Spleen (tissue), 11 donors: Measurements from ENCODE around the gene SEMA5B. TPM values are rescaled to one million over a fixed set of nuclear protein-coding genes. Genes with fewer than 3 reads are reported as not detected.

ENCODE experiments used
- DNase-seq: peaks from one replicate; pipeline ENCODE4 v3.0.0-alpha.2; 2020
- H3K27ac ChIP-seq, 8 donors: fragments of 200-600 bp; sonication (generic) in 7 of 8; 1 replicate in 4 of 8; 2 replicates in 4 of 8; pipeline versions ENCODE4 v1.5.0 to v1.8.0; 2016 to 2021; ENCODE audit warnings: inconsistent platforms in 4 of 8, mild to moderate bottlenecking in 4 of 8, moderate library complexity in 1 of 8
- H3K27me3 ChIP-seq, 7 donors: fragments of 200-600 bp; sonication (generic) in 6 of 7; replicated peaks in 1 of 7; 1 replicate in 4 of 7; 2 replicates in 3 of 7; pipeline versions ENCODE4 v1.5.0 to v1.8.0; 2016 to 2021; ENCODE audit warnings: inconsistent platforms in 3 of 7, mild to moderate bottlenecking in 1 of 7
- H3K36me3 ChIP-seq, 6 donors: fragments of 200-600 bp; sonication (generic) in 5 of 6; 1 replicate in 4 of 6; 2 replicates in 2 of 6; pipeline versions ENCODE4 v1.5.0 to v1.8.0; 2016 to 2021; ENCODE audit warnings: inconsistent platforms in 2 of 6
- H3K4me1 ChIP-seq, 6 donors: fragments of 200-600 bp; sonication (generic) in 5 of 6; 1 replicate in 3 of 6; 2 replicates in 3 of 6; pipeline versions ENCODE4 v1.5.0 to v1.8.0; 2016 to 2021; ENCODE audit warnings: inconsistent platforms in 3 of 6
- H3K4me3 ChIP-seq, 8 donors: fragments of 200-600 bp; sonication (generic) in 7 of 8; 1 replicate in 4 of 8; 2 replicates in 4 of 8; pipeline versions ENCODE4 v1.5.0 to v1.8.0; 2016 to 2021; ENCODE audit warnings: inconsistent platforms in 4 of 8, mild to moderate bottlenecking in 4 of 8, moderate library complexity in 2 of 8
- H3K9me3 ChIP-seq, 8 donors: fragments of 200-600 bp; sonication (generic) in 7 of 8; 1 replicate in 4 of 8; 2 replicates in 4 of 8; pipeline versions ENCODE4 v1.5.0 to v1.8.0; 2016 to 2021; ENCODE audit warnings: inconsistent platforms in 4 of 8
- POLR2A ChIP-seq, 3 donors: fragments of 450-650 bp; IDR thresholded peaks; one replicate each; pipeline ENCODE4 v1.5.1; 2017; ENCODE audit warnings: antibody characterized with exemption in 3 of 3, mild to moderate bottlenecking in 1 of 3
- POLR2AphosphoS5 ChIP-seq, 3 donors: sonication (generic); formaldehyde crosslinking; IDR thresholded peaks; one replicate each; pipeline ENCODE4 v1.5.1; 2017; ENCODE audit warnings: antibody characterized with exemption in 3 of 3
- WGBS, 5 donors: extraction: QIAGEN DNeasy Blood & Tissue Kit in 3 of 5; methylation state at CpG; one replicate each; pipeline versions ENCODE4 v1.1.5 to v1.1.7; 2013 to 2018; 5-methylcytosine and 5-hydroxymethylcytosine counted together
- intact Hi-C: fragments of 100-400 bp; cut with DNase I; formaldehyde crosslinking; loops from one replicate; pipeline ENCODE4 v1.15.0; 2023; ENCODE audit warnings: low total_unique reads
- polyA plus RNA-seq, 3 donors: library from polyadenylated mRNA; stranded (reverse); fragments of 200-250 nt; gene quantifications; one replicate each; pipeline ENCODE4 v1.2.1, GENCODE V29; 2013
- total RNA-seq, 7 donors: library from RNA; depleted of rRNA in 3 of 7; stranded (reverse); fragments of >200 nt in 3 of 7; fragmentation: NEBNext Ultra II Directional in 4 of 7; extraction: Animal tissue kit (Norgen Biotek cat#: 25700) in 4 of 7; gene quantifications; one replicate each; pipeline versions ENCODE4 v1.1.0 to v1.2.1, GENCODE V29; 2016 to 2021
- TF ChIP-seq, protein P1 (sequence below), 11 experiments: fragments of 200-600 bp in 7 of 11; fragments of 450-650 bp in 4 of 11; sonication (generic) in 4 of 11; IDR thresholded peaks in 8 of 11; conservative IDR thresholded peaks in 3 of 11; 1 replicate in 7 of 11; 2 replicates in 4 of 11; pipeline versions ENCODE4 v1.4.0 to v1.8.0; 2016 to 2021; ENCODE audit warnings: antibody characterized with exemption in 11 of 11, inconsistent platforms in 4 of 11, mild to moderate bottlenecking in 1 of 11
- donor health status: healthy with polysubstance abuse.
- donor health status: DM: no; HTN: no; CAD: no; lungs with moderate emphysema.
- donor health status: DM: no; HTN: no; CAD: no.
- donor health status: Bipolar disorder and iron deficiency.
- donor health status: healthy.
- donor health status: DM: no; HTN: no; CAD: no.
- donor health status: DM: yes; HTN: yes; CAD: no.

SEMA5B gene
- total and polyA plus RNA-seq, 10 donors = 0.09 to 0.63 (median 0.41) TPM; not detected in 3

DNA sequence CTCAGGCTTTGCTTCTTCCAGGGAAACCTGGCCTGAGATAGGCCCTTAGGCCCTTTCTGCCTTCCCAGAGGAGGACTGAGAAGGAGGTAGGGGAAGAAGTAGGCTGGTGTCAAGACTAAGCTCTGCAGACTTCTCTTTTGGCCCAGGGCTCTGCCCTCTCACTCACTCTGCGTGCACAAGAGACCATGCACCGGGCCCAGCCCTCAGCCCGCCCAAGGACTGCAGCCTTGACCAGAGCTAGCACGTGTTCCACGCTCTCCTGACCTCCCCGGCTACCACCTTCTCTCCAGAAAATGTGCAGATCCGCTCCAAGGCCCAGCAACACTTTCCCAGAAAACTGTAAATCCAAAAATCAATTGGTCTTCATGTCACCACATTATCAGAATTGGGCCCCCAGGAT is 59.8 kb downstream of the SEMA5B start:
- Histone ChIP-seq H3K9me3 (no peaks in the 10 kb centered on the region), H3K4me3 (no peak overlapping the region), H3K27ac (no peak overlapping the region), H3K27me3 (peaks cover 0 to 4% (median 0%) of the 10 kb centered on the region in 7 donors), H3K4me1 (no peaks in the 10 kb centered on the region), H3K36me3 (no peaks in the 10 kb centered on the region)
- TF ChIP-seq, protein P1, sequence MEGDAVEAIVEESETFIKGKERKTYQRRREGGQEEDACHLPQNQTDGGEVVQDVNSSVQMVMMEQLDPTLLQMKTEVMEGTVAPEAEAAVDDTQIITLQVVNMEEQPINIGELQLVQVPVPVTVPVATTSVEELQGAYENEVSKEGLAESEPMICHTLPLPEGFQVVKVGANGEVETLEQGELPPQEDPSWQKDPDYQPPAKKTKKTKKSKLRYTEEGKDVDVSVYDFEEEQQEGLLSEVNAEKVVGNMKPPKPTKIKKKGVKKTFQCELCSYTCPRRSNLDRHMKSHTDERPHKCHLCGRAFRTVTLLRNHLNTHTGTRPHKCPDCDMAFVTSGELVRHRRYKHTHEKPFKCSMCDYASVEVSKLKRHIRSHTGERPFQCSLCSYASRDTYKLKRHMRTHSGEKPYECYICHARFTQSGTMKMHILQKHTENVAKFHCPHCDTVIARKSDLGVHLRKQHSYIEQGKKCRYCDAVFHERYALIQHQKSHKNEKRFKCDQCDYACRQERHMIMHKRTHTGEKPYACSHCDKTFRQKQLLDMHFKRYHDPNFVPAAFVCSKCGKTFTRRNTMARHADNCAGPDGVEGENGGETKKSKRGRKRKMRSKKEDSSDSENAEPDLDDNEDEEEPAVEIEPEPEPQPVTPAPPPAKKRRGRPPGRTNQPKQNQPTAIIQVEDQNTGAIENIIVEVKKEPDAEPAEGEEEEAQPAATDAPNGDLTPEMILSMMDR (IDR thresholded peaks at IDR 0.05 in 8 of 11, conservative IDR thresholded peaks at IDR 0.05 in 3 of 11) = no peak
- TF ChIP-seq POLR2AphosphoS5 (IDR thresholded peaks at IDR 0.05) (no peak), POLR2A (IDR thresholded peaks at IDR 0.05) (no peak)
- intact Hi-C loops = no loop called here
- WGBS, 5 donors = 92 to 96% (median 94%) methylated on average over 6 to 7 of the region's 7 CpGs
- DNase-seq = no peak

DNA sequence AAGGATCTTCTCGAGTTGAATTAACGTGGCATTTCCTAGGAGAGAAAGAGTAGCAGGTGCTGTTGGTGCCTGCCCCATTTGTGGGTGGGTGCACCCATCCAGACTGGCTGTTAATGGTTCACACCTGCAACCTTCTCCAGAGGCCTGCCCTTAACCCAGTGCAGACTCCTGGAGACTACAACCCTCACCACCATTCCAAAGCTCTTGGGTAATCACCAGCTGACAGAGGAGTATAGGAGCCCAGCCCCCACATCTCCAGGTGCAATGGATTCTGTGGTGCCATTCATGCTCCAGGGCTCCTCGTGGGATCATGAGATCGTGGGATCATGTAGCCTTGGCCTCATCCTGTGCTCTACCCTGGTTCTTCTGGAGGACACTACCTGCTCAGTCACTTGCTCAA is 60.2 kb downstream of the SEMA5B start:
- H3K36me3 ChIP-seq = no peaks in the 10 kb centered on the region
- H3K4me1 ChIP-seq = no peaks in the 10 kb centered on the region
- H3K4me3 ChIP-seq = no peak overlapping the region
- H3K27ac ChIP-seq = no peak overlapping the region
- H3K9me3 ChIP-seq = no peaks in the 10 kb centered on the region
- WGBS, 5 donors = 77 to 89% (median 81%) methylated on average over 4 of the region's 4 CpGs
- intact Hi-C loops = no loop called here
- H3K27me3 ChIP-seq = peaks cover 0 to 4% (median 0%) of the 10 kb centered on the region in 7 donors
- TF ChIP-seq POLR2AphosphoS5 (IDR thresholded peaks at IDR 0.05) (no peak), POLR2A (IDR thresholded peaks at IDR 0.05) (no peak)
- TF ChIP-seq, protein P1 (IDR thresholded peaks at IDR 0.05 in 8 of 11, conservative IDR thresholded peaks at IDR 0.05 in 3 of 11) = no peak
- no peak for DNase-seq

DNA sequence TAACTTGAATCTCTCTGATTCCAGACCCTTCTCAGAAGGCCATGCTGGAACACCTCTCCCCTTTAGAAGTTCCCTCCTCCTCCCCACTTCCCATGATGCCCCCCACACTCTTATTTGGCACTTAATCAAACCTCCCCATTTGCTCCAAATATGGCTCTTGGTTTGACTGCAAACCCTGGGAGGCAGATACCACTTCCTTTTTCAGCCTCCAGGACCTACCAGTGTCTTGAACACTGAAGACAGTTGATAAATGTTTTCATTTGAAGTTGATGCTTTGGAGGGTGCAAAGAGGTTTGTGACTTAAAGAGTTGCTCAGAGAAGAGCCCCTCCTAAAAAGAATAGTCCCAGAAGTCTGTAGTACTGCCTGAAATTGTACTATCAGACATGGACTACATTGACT is 61.5 kb downstream of the SEMA5B start:
- no peak for DNase-seq
- TF ChIP-seq, protein P1 (IDR thresholded peaks at IDR 0.05 in 8 of 11, conservative IDR thresholded peaks at IDR 0.05 in 3 of 11) = no peak
- no peak for TF ChIP-seq POLR2AphosphoS5 (IDR thresholded peaks at IDR 0.05)
- H3K4me1 ChIP-seq = no peaks in the 10 kb centered on the region
- no peaks in the 10 kb centered on the region for H3K9me3 ChIP-seq
- peaks cover 0 to 4% (median 0%) of the 10 kb centered on the region in 7 donors for H3K27me3 ChIP-seq
- H3K4me3 ChIP-seq = no peak overlapping the region
- H3K36me3 ChIP-seq = no peaks in the 10 kb centered on the region
- no peak overlapping the region for H3K27ac ChIP-seq
- intact Hi-C loops = no loop called here

DNA sequence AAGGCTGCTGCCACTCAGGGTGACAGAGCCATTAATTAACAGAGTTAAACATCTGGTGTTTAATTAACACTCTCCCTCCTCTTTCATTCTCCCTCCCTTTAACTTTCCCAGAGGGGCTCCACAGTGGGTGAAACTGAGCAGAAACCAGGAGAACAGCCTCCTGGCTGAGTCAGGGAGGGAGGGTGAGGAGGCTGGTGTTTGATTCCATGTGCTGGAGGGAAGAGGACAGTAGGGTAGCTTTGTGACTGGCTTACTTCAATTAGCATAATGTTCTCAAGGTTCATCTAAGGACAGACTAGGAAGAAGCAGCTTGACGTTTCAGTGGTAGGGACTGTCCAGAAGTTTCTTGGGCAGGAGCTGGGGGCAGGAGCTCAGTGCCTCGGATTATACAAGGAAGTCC is 62.8 kb downstream of the SEMA5B start:
- no peak overlapping the region for H3K4me3 ChIP-seq
- H3K27me3 ChIP-seq = peaks cover 0 to 4% (median 0%) of the 10 kb centered on the region in 7 donors
- no peaks in the 10 kb centered on the region for H3K9me3 ChIP-seq
- TF ChIP-seq, protein P1 (IDR thresholded peaks at IDR 0.05 in 8 of 11, conservative IDR thresholded peaks at IDR 0.05 in 3 of 11) = no peak
- no peak for TF ChIP-seq POLR2AphosphoS5 (IDR thresholded peaks at IDR 0.05)
- TF ChIP-seq POLR2A (IDR thresholded peaks at IDR 0.05) = no peak
- WGBS, 5 donors = 30 to 69% (median 35%) methylated on average over 2 of the region's 2 CpGs
- intact Hi-C loops = no loop called here
- no peaks in the 10 kb centered on the region for H3K4me1 ChIP-seq
- no peaks in the 10 kb centered on the region for H3K36me3 ChIP-seq
- DNase-seq = no peak
- no peak overlapping the region for H3K27ac ChIP-seq
